Astrocyte (in vitro differentiated cells and primary cell): Measurements from ENCODE around the gene LDAH. TPM values are rescaled to one million over a fixed set of nuclear protein-coding genes. Genes with fewer than 3 reads are reported as not detected.

ENCODE experiments used
- DNase-seq: peaks from one replicate; pipeline ENCODE4 v3.0.0-alpha.2; 2010; ENCODE audit warnings: low read depth
- FAIRE-seq: peaks from 2 replicates; lab custom pipeline; 2011; peaks lifted over from hg19 to GRCh38; lab: Jason Lieb, UNC
- H2AFZ ChIP-seq: 2 replicates; pipeline ENCODE4 v1.6.0; 2012; ENCODE audit warnings: low read depth, low read length, inconsistent platforms
- H3K27ac ChIP-seq: 2 replicates; pipeline ENCODE4 v1.5.1; 2011; ENCODE audit warnings: low read depth, low read length, inconsistent platforms
- H3K27me3 ChIP-seq: 2 replicates; pipeline ENCODE4 v1.6.0; 2011; ENCODE audit warnings: low read length, inconsistent platforms; ENCODE audit not compliant: insufficient read depth
- H3K36me3 ChIP-seq: 2 replicates; pipeline ENCODE4 v1.5.1; 2011; ENCODE audit warnings: low read length, inconsistent platforms; ENCODE audit not compliant: insufficient read depth
- H3K4me1 ChIP-seq: 2 replicates; pipeline ENCODE4 v1.5.1; 2011; ENCODE audit warnings: low read length, inconsistent platforms; ENCODE audit not compliant: insufficient read depth
- H3K4me2 ChIP-seq: 2 replicates; pipeline ENCODE4 v1.6.0; 2012; ENCODE audit warnings: low read length, inconsistent platforms
- H3K4me3 ChIP-seq: 2 replicates; pipeline ENCODE4 v1.5.1; 2011; ENCODE audit warnings: low read depth, mild to moderate bottlenecking, low read length, inconsistent platforms; ENCODE audit not compliant: insufficient read depth
- H3K79me2 ChIP-seq: 2 replicates; pipeline ENCODE4 v1.6.0; 2012; ENCODE audit warnings: mild to moderate bottlenecking, low read length, inconsistent platforms; ENCODE audit not compliant: insufficient read depth
- H3K9ac ChIP-seq: 2 replicates; pipeline ENCODE4 v1.6.0; 2012; ENCODE audit warnings: mild to moderate bottlenecking, low read length, inconsistent platforms
- H3K9me3 ChIP-seq: 2 replicates; pipeline ENCODE4 v1.5.1; 2012; ENCODE audit warnings: low read depth, mild to moderate bottlenecking, low read length, inconsistent platforms; ENCODE audit not compliant: insufficient read depth
- H4K20me1 ChIP-seq: 2 replicates; pipeline ENCODE4 v1.6.0; 2012; ENCODE audit warnings: low read length, inconsistent platforms; ENCODE audit not compliant: insufficient read depth
- H3K27ac Mint-ChIP-seq: one replicate; pipeline ENCODE4 v1.8.0; 2021; ENCODE audit warnings: mild to moderate bottlenecking, mixed read lengths; ENCODE audit not compliant: unreplicated experiment
- H3K27me3 Mint-ChIP-seq: one replicate; pipeline ENCODE4 v1.8.0; 2021; ENCODE audit warnings: low read depth, mixed read lengths; ENCODE audit not compliant: unreplicated experiment
- H3K36me3 Mint-ChIP-seq: one replicate; pipeline ENCODE4 v1.8.0; 2021; ENCODE audit warnings: low read depth, mixed read lengths; ENCODE audit not compliant: unreplicated experiment
- H3K4me1 Mint-ChIP-seq: one replicate; pipeline ENCODE4 v1.8.0; 2021; ENCODE audit warnings: low read depth, mixed read lengths; ENCODE audit not compliant: unreplicated experiment
- H3K4me3 Mint-ChIP-seq: one replicate; pipeline ENCODE4 v1.8.0; 2021; ENCODE audit warnings: mild to moderate bottlenecking, moderate library complexity, mixed read lengths; ENCODE audit not compliant: unreplicated experiment
- H3K9me3 Mint-ChIP-seq: one replicate; pipeline ENCODE4 v1.8.0; 2021; ENCODE audit warnings: mild to moderate bottlenecking, mixed read lengths; ENCODE audit not compliant: unreplicated experiment
- EZH2 ChIP-seq: IDR thresholded peaks from 2 replicates; pipeline ENCODE4 v1.6.1; 2012; ENCODE audit warnings: mild to moderate bottlenecking, low read length, inconsistent platforms; ENCODE audit not compliant: insufficient read depth
- total RNA-seq: library from RNA; stranded (reverse); gene quantifications from 2 replicates; pipeline ENCODE4 v1.2.1, GENCODE V29; 2021
- TF ChIP-seq, protein P1 (sequence below): IDR thresholded peaks from 2 replicates; pipeline ENCODE4 v1.5.1; 2011; ENCODE audit warnings: low read depth, mild to moderate bottlenecking, inconsistent platforms, low read length, moderate library complexity; ENCODE audit not compliant: insufficient read depth

Gene LDAH
- total RNA-seq, 1 donor from 2014 or later = 19.3 TPM

DNA sequence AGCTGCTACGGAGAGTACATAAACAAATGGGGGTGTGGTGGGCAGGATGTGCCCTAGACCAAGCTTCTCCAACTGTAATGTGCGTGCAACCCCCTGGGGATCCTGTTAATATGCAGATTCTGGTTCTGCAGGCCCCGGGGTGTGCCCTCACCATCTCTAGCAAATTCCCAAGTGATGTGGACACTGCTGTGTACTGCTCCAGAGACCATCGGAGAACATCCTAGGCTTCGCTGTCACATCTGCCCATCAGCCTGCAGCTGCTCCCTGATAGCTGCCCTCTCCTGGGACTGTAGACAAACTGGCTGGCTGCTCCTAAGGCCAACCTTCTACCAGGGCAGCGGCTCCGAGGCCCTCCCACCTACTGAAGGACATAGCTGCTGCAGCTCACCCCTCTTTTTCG is 175.2 kb downstream of the LDAH start:
- Mint-ChIP-seq H3K9me3 (no peaks in the 10 kb centered on the region), H3K36me3 (peaks cover 7% of the 10 kb centered on the region), H3K4me1 (peaks cover 26% of the 10 kb centered on the region), H3K4me3 (no peak overlapping the region), H3K27me3 (no peaks in the 10 kb centered on the region), H3K27ac (no peak overlapping the region)
- DNase-seq = no peak
- no peak for FAIRE-seq
- H3K9ac ChIP-seq = no peak overlapping the region
- peaks cover 13% of the 10 kb centered on the region for H3K4me1 ChIP-seq
- H2AFZ ChIP-seq = no peak overlapping the region
- H3K4me2 ChIP-seq = no peak overlapping the region
- H3K36me3 ChIP-seq = no peaks in the 10 kb centered on the region
- H3K9me3 ChIP-seq = no peaks in the 10 kb centered on the region
- no peaks in the 10 kb centered on the region for H4K20me1 ChIP-seq
- H3K79me2 ChIP-seq = peaks cover 16% of the 10 kb centered on the region
- TF ChIP-seq, protein P1, sequence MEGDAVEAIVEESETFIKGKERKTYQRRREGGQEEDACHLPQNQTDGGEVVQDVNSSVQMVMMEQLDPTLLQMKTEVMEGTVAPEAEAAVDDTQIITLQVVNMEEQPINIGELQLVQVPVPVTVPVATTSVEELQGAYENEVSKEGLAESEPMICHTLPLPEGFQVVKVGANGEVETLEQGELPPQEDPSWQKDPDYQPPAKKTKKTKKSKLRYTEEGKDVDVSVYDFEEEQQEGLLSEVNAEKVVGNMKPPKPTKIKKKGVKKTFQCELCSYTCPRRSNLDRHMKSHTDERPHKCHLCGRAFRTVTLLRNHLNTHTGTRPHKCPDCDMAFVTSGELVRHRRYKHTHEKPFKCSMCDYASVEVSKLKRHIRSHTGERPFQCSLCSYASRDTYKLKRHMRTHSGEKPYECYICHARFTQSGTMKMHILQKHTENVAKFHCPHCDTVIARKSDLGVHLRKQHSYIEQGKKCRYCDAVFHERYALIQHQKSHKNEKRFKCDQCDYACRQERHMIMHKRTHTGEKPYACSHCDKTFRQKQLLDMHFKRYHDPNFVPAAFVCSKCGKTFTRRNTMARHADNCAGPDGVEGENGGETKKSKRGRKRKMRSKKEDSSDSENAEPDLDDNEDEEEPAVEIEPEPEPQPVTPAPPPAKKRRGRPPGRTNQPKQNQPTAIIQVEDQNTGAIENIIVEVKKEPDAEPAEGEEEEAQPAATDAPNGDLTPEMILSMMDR = no peak
- TF ChIP-seq EZH2 = no peak
- no peaks in the 10 kb centered on the region for H3K27me3 ChIP-seq
- no peak overlapping the region for H3K4me3 ChIP-seq
- H3K27ac ChIP-seq = no peak overlapping the region

DNA sequence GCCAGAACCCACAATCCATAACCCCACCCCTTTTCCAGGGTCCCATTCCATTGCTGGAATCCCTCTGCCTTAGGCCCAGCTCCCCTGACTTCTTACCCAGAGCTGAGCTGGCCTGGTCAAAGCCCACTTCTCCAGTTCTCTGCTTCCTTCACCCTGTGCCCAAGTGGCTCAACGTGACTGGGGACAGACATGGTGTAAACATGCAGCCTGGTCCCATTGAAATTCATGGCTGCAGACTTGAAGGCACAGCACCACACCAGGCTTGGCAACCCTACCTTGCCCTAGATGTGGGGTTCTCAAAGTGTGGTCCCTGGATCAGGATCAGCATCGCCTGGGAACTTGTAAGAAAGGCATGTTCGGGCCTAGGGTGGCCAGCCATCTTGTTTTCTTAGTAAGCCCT is 175.7 kb downstream of the LDAH start:
- peaks cover under 1% of the 10 kb centered on the region for H4K20me1 ChIP-seq
- no peak overlapping the region for H3K4me2 ChIP-seq
- no peak for DNase-seq
- Mint-ChIP-seq H3K4me3 (no peak overlapping the region), H3K27me3 (no peaks in the 10 kb centered on the region), H3K36me3 (peaks cover 7% of the 10 kb centered on the region), H3K27ac (no peak overlapping the region), H3K4me1 (peaks cover 23% of the 10 kb centered on the region), H3K9me3 (no peaks in the 10 kb centered on the region)
- no peaks in the 10 kb centered on the region for H3K27me3 ChIP-seq
- TF ChIP-seq, protein P1 = no peak
- TF ChIP-seq EZH2 = no peak
- H3K9ac ChIP-seq = no peak overlapping the region
- H3K4me1 ChIP-seq = peaks cover 14% of the 10 kb centered on the region
- peaks cover 16% of the 10 kb centered on the region for H3K79me2 ChIP-seq
- no peak overlapping the region for H3K4me3 ChIP-seq
- H2AFZ ChIP-seq = no peak overlapping the region
- H3K36me3 ChIP-seq = no peaks in the 10 kb centered on the region
- no peak for FAIRE-seq
- no peak overlapping the region for H3K27ac ChIP-seq
- no peaks in the 10 kb centered on the region for H3K9me3 ChIP-seq

DNA sequence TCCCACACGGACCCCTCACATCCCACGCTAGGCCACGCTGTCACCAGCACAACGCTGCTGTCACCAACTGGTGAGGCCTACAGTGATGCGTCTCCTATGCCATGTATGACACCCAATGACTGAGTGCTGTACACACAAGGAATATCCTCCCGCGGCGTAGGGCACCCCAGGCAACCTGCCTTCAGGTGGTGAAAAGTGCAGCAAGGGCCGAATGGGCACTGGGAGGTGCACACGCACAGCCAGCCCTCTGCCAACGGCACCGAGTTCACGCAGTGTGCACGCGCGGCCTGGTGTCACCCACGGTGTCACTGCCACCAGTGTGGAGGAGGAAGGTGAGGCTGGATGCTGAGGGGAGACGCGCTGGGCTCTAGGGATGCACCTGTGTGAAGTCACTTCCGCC is 176.5 kb downstream of the LDAH start:
- no peak overlapping the region for H3K4me3 Mint-ChIP-seq
- Histone ChIP-seq H3K27ac (no peak overlapping the region), H3K9ac (no peak overlapping the region), H3K4me2 (no peak overlapping the region), H4K20me1 (peaks cover 7% of the 10 kb centered on the region), H3K36me3 (no peaks in the 10 kb centered on the region), H3K4me3 (no peak overlapping the region), H3K27me3 (no peaks in the 10 kb centered on the region), H3K79me2 (peaks cover 16% of the 10 kb centered on the region), H3K9me3 (no peaks in the 10 kb centered on the region), H3K4me1 (peaks cover 19% of the 10 kb centered on the region), H2AFZ (no peak overlapping the region)
- FAIRE-seq (no peak), DNase-seq (no peak)
- TF ChIP-seq, protein P1 = no peak
- no peak for TF ChIP-seq EZH2
- H3K27me3 Mint-ChIP-seq = no peaks in the 10 kb centered on the region
- H3K9me3 Mint-ChIP-seq = no peaks in the 10 kb centered on the region
- H3K4me1 Mint-ChIP-seq = peaks cover 24% of the 10 kb centered on the region
- no peak overlapping the region for H3K27ac Mint-ChIP-seq
- H3K36me3 Mint-ChIP-seq = peaks cover 7% of the 10 kb centered on the region
